Activated CD4-positive, alpha-beta T cell treated with anti-CD3 and anti-CD28 coated beads, Interleukin-2, Interleukin-4, amounts not matched to agents 100 ng/mL and 50 ng/mL, durations not matched to agents 16 hours and 8 hours (primary cell): Measurements from ENCODE around the gene CDK12.
A peak's percentile ranks its signal among the peaks of the same experiment; 100 is the strongest.

Experiments used
- DNase-seq: peaks from one replicate; pipeline ENCODE4 v3.0.0-alpha.2; 2020; ENCODE audit warnings: low spot score

The CDK12 gene

DNA sequence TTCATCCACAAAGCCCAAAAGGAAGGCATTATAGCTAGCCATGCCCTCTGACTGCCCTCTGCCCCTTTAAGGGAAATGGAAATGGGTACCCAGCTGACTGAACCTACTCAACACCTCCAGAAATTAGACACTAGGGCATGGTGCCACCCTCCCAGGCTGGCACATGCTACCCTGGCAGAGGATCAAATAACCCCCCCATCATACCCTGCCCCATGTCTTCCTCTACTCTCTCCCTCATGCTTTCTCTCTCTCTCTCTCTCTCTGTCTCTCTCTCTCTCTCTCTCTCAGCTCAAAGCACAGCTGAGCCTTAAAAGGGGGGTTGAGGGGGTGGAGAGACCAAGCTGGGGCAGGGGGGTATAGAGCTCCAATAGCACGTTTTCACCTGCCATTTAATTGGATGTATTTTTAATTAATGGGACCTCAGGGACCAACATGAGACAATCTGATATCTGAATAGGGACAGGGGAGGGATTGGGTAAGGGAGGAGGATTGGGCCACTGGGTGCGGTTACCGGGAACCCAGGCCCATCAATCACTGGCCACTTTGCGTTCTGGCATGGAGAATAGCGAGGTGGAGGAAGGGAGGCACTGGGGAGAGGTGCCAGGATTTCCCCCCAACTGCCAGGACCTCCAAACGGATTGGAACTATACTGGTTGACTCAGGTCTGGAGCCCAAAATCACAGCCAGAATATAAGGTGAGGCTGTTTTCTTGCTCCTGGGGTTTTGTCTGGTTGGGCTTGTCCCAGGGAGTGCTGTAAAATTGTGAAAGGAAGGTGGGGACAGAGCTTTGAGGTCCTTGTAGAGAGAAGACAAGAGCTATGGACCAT is 88.7 kb downstream of the CDK12 start:
- no peak for DNase-seq

DNA sequence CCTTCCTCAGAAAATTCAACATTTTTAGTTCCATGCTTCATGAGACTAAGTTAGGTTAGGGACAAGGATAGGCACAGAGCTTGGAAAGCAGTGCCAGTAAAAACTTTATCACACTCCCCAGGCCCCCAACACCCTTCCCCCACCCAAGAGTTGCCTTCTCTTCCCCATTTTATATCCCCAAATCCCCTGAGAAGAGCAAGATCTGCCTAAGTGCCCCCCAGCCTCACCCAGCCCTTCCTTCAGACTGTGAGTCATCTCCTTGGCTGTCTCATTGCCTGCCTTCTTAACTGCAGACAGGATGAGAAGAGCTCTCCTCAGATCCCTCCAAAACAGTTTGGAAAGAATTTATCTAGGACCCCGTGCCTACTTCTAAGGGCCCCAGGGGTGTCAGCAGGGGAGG is 90.6 kb downstream of the CDK12 start:
- DNase-seq = no peak

DNA sequence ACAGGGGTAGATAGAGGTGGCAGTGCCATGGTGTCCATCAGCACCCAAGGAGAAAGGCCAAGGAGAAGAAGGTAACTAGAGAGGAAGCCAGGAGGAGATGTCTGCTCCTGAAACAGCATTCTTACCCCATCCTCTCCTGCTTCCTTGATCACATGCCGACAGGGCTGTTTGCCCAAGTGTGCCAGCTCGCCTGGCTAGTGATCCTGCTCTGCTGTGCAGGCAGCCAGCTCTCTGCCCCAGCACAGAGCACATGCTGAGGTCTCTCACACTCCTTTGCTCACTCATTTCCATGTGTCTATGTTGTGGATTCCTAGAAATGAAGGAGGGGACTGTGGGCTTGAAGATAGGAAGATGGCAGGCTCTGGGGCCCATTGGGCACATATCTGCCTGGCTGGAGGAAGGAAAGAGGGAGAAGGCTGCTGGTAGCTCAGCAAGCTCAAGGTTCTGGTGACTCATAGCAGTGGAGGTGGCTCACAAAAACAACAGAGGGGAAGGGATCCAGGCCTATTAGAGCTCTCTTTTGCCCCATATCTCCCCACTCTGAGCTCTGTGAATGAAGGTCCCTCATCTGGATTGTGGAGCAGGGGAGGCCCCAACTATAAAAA is 92.2 kb downstream of the CDK12 start:
- DNase-seq = no peak

DNA sequence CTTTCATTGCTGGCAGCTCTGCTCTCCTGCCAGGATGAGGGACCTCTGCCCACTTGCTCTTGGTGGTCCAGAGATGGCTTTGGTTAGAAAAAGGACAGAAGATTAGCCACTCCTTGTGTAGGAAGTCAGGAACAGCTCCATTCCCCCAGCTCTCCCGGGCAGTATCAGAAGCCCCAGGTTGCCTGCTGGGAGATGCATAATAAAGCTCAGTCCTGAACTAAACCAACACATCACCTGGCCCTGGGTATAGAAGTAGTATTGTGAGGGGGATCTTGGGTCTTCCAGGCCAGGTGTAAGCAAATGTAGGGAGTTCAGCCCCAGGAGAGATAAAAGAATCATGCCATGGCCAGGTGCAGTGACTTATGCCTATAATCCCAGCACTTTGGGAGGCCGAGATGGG is 94.1 kb downstream of the CDK12 start:
- no peak for DNase-seq

DNA sequence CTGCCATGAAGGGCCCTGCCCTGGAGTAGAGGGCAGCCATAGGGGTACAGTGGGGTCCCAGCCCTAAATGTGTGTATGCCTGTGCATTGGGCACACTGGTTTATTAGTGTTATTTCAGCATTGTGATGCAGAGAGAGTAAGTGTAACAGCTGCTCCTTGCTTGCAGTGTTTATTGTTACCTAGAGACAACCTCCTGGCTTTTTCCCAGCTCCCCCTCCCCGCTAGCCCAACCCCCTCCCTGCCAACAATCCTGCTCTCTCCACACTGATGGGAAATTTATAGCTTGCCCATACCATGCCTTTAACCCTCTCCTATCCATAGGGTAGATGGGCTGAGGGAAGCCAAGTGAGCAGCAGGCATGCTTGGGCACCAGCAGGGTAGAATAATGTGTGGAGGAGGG is 95.1 kb downstream of the CDK12 start:
- DNase-seq = no peak

DNA sequence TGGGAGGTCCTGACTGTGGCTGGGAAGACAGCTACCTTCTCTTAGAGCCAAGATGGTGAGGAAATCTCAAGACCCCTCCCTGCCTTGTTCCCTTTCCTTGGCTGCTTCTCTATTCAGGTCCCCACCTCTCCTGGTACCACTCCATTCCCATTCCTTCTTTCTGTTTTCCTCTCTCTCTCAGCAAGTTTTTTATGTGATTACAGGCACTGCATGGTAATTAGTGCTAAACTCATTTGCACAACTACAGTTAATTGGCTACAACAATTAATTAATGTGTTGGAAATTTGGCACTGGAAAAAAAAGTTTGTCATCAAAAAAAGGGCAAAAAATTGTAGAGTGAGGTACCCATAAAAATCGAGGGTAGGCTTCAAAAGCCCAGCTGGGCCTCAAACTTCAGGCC is 101.1 kb downstream of the CDK12 start:
- no peak for DNase-seq

DNA sequence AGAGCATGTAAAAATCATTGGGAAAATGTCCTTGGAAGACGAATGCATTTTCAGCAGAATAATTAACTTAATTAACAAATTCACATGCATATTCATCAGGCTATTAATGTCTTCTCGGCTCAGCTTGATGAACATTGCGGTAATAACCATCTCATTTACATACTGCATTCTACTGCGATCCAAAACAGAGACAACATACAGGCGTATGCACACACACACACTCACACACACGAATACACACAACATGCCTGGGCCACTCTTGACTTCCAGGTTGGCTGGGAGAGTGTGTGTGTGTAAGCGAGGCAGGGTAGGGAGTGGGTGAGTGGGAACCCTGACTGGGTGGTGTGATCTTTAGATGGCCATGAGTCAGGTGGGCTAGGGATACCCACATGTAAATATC is 101.7 kb downstream of the CDK12 start:
- DNase-seq = no peak

DNA sequence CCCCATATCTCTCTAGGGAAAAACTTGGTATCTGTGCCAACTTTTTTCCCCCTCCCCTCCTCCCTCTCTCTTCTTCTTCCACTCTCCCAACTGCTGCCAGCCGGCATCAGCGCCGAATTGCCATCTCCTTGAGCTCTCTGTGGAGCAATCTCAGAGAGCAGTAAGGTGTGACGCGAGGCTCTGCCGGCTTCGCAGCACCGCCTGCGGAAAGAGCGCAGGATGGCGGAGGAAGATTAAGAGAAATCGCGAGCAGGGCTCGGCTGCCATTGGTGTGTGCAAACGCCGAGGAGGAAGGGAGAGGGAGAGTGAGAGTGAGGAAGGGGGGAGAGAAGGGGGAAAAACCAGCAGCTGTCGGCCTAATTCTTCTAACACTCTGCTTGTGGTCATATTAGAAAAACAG is 102.2 kb downstream of the CDK12 start:
- no peak for DNase-seq

DNA sequence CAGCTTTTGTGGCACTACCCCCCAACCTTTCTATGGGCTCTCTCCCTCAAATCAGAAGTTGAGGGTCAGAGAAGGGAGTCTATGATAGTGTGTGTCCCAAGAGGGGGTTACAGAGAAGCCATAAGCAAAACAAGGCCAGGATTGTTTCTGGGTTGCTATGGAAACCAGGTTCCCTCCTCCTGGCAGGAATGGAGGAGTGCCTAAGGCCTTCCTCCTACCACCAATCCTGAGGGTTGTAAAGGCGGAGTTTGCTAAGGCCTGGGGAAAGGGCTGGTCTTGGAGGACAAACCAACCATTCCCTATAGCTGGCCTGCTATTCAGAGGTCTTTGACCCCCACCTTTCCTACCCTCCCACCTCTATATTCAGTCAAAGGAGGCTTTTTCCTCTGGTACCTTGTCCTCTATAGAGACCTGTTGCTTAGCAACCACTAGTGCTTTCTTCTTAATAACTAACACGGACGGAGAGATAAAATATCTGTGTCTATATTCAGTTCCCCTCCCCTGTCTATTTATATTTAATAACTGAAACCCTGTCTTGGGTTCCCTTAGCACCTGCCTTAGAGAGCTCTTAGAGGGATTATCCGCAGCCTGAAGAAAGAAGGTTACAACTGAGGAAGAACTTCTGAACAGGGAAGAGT is 103.0 kb downstream of the CDK12 start:
- DNase-seq = no peak

DNA sequence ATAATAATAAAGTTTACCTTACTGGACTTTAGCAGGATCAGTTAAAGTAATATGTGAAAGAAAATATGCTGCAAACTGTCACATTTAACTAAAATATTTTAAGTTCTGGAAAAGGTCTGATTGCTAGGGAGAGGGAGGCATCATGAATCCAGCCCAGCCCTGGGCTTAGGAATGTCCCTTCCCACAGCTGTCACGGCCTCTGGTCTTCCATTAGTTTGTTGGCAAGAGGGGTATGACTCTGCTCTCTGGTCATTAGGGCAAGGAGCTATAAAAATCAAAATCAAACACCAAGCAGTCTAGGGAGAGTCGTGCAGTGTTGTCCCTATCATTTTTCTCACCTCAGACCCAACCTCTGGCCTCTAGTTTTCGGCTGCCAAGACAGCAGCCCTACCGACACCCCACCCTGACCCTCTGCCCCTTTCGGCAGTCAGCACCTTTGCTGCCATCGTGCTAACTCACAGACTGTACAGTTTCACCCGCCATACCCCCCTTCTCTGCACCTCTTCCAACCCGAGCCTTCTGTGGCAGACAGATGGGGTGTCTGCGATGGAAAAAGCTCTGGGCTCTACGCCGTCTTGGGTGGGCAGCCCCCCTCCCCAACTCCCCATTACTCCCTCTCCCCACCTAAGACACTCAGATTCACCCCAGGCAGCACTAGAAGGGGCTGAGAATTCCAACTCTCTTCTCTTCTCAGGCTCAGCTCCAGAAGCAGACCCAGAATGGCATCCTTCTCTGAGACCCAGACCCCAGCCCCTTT is 105.0 kb downstream of the CDK12 start:
- DNase-seq = no peak

DNA sequence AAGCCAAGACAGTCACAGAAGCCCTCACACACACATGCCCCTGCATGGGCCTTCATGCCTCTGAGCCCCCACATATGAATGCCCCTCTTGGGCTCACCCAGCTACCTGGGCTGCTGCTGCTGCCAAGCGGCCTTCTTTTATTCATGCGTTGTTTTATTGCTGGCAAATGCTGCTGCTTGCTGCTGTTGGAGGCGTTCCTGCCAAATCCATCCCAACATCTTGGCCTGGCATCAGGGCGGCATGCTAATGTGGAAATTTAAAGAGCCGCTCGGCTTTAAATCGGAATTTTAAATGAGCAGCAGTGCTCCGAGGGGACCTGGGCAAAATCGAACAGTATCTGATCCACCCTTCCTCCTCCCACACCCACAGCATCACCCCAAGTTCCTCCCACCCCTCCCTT is 107.4 kb downstream of the CDK12 start:
- no peak for DNase-seq

DNA sequence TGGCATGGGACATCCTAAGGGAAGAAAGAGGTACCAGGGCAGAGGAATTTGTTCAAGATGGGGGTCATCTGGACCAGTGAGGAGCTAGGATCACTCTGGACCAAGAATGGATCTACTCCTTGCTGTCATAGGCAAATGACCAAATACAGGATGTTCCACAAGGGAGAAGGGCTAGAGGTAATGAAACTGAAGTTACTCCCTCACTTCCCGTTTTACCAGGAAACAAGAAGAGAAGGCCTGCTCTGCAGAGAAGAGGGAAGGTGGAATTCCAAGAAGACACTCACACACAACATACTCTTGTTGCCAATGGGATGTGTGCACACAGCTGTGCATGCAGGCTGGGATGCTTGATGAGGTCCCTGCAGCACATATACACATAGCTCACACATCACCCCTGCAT is 107.8 kb downstream of the CDK12 start:
- no peak for DNase-seq

DNA sequence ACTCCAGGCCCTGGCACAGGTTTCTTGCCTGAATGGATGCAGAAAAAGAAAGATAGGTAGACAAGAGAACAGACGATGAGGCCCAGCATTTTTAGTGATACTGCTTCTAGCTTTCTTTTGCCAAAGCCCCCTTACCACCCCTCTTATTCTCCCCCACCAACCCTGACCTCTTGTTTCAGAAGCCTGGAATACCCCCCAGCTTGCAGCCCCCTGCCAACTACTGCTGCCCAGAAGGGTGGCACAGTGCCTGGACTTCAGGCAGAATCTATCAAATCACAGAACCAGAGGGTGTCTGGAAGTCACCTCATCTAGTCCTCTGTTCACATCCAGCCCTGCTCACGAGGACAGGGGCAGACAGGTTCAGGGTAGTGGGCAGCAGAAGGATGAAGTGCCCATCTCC is 110.8 kb downstream of the CDK12 start:
- no peak for DNase-seq

DNA sequence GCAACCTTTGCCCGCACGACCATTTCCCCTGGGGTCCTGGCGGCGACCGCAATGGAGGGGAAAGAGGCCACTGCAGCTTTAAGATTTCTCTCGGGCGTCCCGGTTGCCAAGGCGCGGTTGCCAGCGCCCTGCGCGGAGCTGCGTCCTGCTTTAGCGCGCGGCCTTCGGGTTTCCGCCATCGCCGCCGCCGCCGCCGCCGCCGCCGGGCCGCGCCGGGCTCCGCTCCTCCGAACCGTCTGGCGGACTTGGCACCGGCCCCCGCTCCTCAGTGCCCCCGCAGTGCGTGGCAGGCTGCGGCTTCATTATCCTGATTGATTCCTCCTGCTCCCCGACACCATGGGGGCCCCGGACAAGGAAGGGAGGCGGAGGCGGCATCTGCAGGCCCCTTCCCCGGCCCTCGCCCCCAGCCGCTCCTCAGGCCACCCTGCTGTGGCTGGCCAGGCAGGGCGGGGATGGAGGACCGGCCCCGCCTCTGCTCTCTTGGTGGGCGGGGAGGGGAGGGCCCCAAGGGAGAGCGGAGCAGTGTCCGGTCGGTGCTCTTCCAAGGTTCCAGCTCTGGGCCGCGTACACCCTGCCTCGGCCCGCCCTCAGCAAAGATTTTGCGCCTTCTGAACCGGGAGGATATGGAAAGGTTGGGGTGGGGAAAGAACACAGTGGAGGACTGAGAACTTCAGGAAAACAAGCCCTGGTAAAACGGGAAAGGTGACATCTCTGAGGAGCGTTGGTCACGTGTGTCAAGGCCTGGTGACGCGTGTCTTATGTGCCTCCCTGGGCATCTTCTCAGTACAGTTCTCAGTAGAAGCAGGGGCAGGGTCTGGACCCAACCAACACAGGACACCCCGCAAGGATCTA is 112.4 kb downstream of the CDK12 start:
- DNase-seq = peak; percentile 41

DNA sequence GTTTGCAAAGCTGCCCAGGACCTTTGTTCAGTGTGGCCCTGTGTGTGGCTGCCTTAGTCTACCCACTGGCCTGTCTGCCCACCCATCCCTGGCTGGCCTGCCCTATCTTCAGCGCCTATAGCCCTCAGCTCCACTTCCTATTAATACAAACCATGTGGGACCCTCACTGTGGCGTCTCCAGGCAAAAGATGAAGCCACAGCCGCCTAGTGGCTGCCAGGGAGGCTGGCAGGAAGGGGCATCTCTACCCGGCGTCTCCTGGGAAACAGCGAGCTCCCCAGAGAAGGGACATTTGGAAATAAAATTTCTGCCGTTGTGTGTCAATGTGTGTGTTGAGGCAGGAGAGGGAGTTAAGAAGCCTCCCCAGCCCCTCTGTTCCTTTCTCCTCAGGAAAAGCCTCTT is 114.9 kb downstream of the CDK12 start:
- no peak for DNase-seq

DNA sequence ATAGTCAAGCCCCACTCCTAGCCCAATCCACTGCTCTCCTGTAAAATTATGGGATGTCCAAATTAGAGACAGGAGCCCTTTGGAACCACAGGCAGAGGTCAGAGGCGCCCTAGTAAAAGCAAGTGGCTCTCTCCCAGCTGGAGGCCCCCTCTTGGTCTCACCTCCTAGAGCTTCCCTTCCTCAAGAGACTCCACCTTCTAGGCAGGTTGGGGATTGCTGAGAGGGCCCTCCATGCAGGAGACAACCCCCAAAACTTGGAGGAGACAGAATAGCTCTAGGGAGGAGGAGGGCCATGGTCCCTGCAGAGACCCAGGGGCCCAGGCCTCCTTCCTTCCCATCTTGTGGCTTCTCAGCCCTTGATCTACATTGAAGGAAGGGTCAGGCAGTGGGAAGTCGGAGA is 117.0 kb downstream of the CDK12 start:
- DNase-seq = no peak

DNA sequence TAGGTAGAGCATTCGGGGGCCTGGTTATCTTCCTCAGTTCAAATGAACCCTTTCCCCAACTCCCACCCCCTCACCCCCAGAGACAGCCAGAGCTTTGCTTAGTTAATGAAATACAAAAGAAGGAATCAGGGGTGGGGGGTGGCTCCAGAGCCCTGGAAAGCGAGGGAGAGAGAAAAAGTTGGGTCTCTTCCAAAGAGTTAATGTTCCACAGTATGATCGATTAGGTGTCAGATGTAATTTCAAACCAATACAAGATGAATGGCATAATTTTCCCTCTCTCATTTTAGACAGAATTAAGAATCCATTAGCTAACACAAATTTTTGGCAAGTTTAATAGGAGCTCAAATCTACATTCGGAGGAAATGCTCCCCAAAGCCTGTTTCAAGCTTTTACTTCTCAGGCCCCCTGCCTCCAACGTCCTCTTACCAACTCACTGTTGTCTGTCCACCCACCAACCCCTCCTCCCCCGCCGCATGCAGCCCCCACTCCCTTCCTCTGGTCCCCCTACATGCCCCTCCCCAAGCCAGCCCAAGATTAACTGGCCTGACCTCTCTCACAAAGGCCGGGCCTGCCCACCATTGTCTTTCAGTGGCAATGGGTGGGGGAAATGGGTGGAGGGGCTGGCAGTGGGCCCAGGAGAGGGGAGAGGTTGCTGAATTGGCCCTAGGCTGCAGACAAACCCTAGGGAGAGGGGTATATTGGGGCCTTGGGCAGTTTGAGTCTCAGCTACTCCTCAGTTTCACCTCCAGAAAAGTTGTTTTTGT is 118.2 kb downstream of the CDK12 start:
- DNase-seq = no peak

DNA sequence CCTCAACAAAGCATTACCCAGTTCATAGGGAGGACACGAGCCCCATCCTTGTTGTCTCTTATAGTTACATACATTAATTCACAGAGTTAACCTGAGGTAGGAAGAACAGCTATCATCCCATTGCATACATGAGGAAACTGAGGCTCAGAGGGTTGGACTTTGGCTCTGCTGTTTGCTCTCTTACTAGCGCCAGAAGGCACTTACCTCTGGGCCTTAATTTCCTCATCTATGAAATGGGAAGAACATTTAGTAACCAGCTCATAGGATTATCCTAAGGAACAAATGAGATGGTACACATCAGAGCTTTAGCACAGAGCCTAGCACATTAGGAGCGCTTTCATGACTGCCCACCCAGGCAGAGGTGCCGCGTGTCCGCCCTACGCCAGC is 118.8 kb downstream of the CDK12 start:
- no peak for DNase-seq

DNA sequence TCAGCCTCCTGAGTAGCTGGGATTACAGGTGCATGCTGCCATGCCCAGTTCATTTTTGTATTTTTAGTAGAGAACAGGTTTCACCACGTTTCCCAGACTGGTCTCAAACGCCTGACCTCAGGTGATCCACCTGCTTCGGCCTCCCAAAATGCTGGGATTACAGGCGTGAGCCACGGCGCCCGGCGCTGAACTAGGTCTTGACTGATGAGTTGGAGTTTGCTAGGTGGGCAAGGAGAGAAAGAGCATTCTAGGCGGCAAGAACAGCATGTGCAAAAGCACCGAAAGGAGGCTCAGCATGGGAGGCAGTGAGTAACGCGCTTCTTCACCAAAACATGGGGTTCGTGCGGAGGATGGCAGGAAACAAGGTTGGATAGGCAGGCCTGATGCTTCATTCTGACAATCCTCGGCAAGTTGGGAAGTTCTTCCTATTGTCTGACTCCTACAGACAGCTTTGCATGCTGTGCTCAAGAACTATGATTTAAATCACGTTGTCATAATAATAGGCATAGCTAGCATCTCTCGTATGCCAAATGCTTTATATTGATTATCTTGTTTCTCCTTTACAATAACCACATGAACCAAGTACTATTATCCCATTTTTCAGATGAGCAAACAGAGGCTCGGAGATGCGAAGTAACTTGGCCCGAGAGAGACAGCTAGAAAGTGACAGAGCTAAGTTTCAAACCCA is 119.9 kb downstream of the CDK12 start:
- no peak for DNase-seq

DNA sequence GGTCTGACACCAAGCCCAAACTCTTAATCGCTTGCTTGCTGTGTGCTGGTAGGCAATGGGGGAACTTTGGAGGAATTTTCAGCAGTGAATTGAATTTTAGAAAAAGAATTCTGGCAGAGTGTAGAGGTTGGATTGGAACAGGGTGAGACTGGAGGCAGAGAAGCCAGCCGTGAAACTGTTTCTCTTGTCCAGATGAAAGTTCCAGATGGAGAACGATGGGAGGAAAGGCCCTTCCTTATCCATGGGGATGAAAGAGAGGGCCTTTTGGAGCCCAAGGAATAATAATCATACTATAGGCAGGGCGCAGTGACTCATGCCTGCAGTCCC is 120.4 kb downstream of the CDK12 start:
- DNase-seq = no peak

DNA sequence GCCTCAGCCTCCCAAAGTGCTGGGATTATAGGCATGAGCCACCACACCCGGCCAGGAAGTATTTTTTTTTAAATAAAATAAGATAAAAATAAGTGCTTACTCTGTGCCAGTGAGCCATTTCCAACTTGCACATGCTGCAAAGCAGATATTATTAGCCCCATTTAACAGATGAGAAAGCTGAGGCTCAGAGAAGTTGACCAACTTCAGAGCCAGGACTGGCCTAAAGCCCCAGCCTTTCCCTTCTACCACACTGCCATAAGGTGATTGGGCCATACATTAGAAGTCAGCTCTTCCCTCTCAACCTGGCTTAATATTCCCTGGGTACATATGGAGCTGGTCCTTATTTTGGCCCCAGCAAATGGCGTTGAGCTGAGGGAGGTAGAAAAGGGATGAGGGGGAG is 121.4 kb downstream of the CDK12 start:
- DNase-seq = no peak
